Sigmoid colon (tissue), 7 donors: Measurements from ENCODE around the gene FGFBP3. TPM values are rescaled to one million over a fixed set of nuclear protein-coding genes. Genes with fewer than 3 reads are reported as not detected.
A peak's percentile ranks its signal among the peaks of the same experiment; 100 is the strongest.

Source experiments
- DNase-seq: peaks from one replicate; pipeline ENCODE4 v3.0.0-alpha.2; 2019
- H3K27ac ChIP-seq, 4 donors: fragments of 200-600 bp; sonication (generic); one replicate each; pipeline ENCODE4 v1.5.1; 2016 to 2019; ENCODE audit warnings: mild to moderate bottlenecking in 1 of 4
- H3K27me3 ChIP-seq, 3 donors: fragments of 200-600 bp; sonication (generic); one replicate each; pipeline ENCODE4 v1.5.1; 2019; ENCODE audit warnings: mild to moderate bottlenecking in 1 of 3
- H3K36me3 ChIP-seq, 4 donors: fragments of 200-600 bp; sonication (generic); one replicate each; pipeline ENCODE4 v1.5.1; 2016 to 2019
- H3K4me1 ChIP-seq, 4 donors: fragments of 200-600 bp; sonication (generic); one replicate each; pipeline ENCODE4 v1.5.1; 2017 to 2019
- H3K4me3 ChIP-seq, 4 donors: fragments of 200-600 bp; sonication (generic); one replicate each; pipeline ENCODE4 v1.5.1; 2017 to 2019; ENCODE audit warnings: mild to moderate bottlenecking in 2 of 4, moderate library complexity in 1 of 4
- H3K9me3 ChIP-seq, 4 donors: fragments of 200-600 bp in 3 of 4; sonication (generic) in 3 of 4; one replicate each; pipeline versions ENCODE4 v1.5.1 to v1.6.1; 2013 to 2019
- EP300 ChIP-seq, 4 donors: sonication (generic); formaldehyde crosslinking; IDR thresholded peaks; one replicate each; pipeline ENCODE4 v1.6.1; 2017; ENCODE audit warnings: antibody characterized with exemption in 4 of 4
- POLR2A ChIP-seq, 2 donors: fragments of 450-650 bp; IDR thresholded peaks; one replicate each; pipeline ENCODE4 v1.6.1; 2016; ENCODE audit warnings: antibody characterized with exemption in 2 of 2, mild to moderate bottlenecking in 2 of 2, moderate library complexity in 2 of 2
- POLR2AphosphoS5 ChIP-seq, 4 donors: sonication (generic); formaldehyde crosslinking; IDR thresholded peaks; one replicate each; pipeline ENCODE4 v1.6.1; 2017; ENCODE audit warnings: antibody characterized with exemption in 4 of 4
- WGBS, 2 donors: extraction: QIAGEN DNeasy Blood & Tissue Kit; methylation state at CpG; one replicate each; pipeline ENCODE4 v1.1.7; 2013; 5-methylcytosine and 5-hydroxymethylcytosine counted together
- intact Hi-C: fragments of 100-400 bp; cut with DNase I; formaldehyde crosslinking; loops from one replicate; pipeline ENCODE4 v1.15.1; 2023
- polyA plus RNA-seq, 3 donors: library from polyadenylated mRNA; stranded (reverse); fragments of 200-250 nt; gene quantifications; one replicate each; pipeline ENCODE4 v1.2.3, GENCODE V29; 2013
- total RNA-seq, 4 donors: library from RNA; depleted of rRNA; stranded (reverse); fragments of >200 nt; gene quantifications; one replicate each; pipeline ENCODE4 v1.1.0, GENCODE V29; 2016
- TF ChIP-seq, protein P1 (sequence below), 4 experiments: fragments of 450-650 bp in 3 of 4; fragments of 200-600 bp in 1 of 4; IDR thresholded peaks; one replicate each; pipeline ENCODE4 v1.5.1; 2016 to 2019; ENCODE audit warnings: antibody characterized with exemption in 4 of 4, mild to moderate bottlenecking in 3 of 4, moderate library complexity in 2 of 4
- donor health status: healthy with polysubstance abuse.
- donor health status: Bipolar disorder and iron deficiency.
- donor health status: healthy.

The FGFBP3 gene
- total and polyA plus RNA-seq, 7 donors, result 0.16 to 1.2 (median 0.65) TPM; not detected in 1

DNA sequence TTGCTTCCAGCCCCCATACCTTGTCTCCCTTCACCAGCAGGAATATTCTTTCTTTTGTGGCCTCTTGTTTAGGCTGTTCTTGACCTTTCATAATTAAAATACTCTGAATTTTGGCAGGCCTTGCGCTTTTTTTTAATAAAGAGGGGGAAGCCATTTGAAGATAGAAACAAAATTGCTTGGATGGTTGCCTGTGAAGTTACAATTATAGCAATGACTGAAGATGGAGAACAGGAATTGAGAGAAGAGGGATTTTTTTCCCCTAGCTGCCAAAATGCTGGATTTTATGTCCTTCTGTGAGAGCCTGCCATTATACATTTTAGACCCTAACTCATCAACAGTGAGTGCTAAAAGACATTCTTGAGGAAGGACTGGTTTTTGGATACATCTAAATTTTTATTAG lies 24.8 kb downstream of the FGFBP3 start:
- WGBS, 2 donors, result 87 to 93% methylated on average over 1 of the region's 1 CpG
- no peak for DNase-seq
- Histone ChIP-seq H3K27me3 (no peaks in the 10 kb centered on the region), H3K36me3 (no peaks in the 10 kb centered on the region), H3K9me3 (no peaks in the 10 kb centered on the region), H3K4me1 (peaks cover 0 to 34% (median 24%) of the 10 kb centered on the region in 4 donors), H3K4me3 (no peak overlapping the region), H3K27ac (peak overlapping the region in 2 of 4 donors; percentile 36 to 51)
- intact Hi-C loops, result no loop called here
- no peak for TF ChIP-seq EP300 (IDR thresholded peaks at IDR 0.05)
- TF ChIP-seq, protein P1, sequence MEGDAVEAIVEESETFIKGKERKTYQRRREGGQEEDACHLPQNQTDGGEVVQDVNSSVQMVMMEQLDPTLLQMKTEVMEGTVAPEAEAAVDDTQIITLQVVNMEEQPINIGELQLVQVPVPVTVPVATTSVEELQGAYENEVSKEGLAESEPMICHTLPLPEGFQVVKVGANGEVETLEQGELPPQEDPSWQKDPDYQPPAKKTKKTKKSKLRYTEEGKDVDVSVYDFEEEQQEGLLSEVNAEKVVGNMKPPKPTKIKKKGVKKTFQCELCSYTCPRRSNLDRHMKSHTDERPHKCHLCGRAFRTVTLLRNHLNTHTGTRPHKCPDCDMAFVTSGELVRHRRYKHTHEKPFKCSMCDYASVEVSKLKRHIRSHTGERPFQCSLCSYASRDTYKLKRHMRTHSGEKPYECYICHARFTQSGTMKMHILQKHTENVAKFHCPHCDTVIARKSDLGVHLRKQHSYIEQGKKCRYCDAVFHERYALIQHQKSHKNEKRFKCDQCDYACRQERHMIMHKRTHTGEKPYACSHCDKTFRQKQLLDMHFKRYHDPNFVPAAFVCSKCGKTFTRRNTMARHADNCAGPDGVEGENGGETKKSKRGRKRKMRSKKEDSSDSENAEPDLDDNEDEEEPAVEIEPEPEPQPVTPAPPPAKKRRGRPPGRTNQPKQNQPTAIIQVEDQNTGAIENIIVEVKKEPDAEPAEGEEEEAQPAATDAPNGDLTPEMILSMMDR (IDR thresholded peaks at IDR 0.05), result no peak
- no peak for TF ChIP-seq POLR2A (IDR thresholded peaks at IDR 0.05)
- no peak for TF ChIP-seq POLR2AphosphoS5 (IDR thresholded peaks at IDR 0.05)

DNA sequence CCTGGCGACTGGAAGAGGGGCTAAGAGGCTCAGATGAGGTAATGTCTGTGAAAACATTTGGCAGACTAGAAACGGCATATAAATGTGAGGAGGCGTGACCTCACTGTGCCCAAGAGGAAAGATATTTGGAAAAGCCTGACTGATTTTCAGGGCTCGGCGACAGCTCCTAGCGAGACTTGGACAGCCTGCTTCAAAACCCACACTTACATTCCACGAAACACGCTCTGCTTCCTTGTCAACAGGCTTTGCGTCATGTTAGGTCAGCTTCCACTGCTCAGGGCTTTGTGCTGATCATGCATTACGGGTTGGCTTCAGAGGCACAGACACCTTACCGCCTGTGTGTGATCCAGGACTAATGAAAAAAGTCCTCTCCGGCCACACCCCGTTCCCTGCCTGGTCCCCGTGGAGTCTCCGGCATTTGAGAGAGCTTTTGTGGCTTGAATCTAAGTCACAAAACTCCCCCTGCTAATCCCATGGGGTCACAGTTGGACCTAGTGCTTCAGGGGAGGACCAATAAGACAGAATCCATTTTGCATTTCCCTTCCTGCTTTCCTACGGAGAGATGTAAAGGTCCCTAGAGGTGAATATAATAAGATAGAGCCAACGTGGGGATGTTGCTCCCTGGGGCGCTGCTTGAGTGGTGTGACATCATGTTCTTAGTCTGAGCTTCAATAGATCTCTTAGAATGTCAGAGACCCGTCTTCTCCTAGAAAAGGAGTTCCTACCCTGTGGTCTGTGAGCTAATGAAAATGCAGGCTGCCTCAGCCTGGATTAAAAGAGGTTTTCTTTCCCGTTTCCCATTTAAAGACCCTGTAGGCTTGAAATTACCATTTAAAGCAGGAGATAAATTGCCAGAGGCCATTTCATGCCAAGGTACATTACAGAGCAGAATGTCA lies 25.5 kb downstream of the FGFBP3 start:
- no peaks in the 10 kb centered on the region for H3K36me3 ChIP-seq
- intact Hi-C loops, result no loop called here
- TF ChIP-seq, protein P1 (IDR thresholded peaks at IDR 0.05), result no peak
- TF ChIP-seq POLR2AphosphoS5 (IDR thresholded peaks at IDR 0.05), result peak in 1 of 4 donors; percentile 20
- no peak for TF ChIP-seq EP300 (IDR thresholded peaks at IDR 0.05)
- TF ChIP-seq POLR2A (IDR thresholded peaks at IDR 0.05), result no peak
- DNase-seq, result no peak
- no peaks in the 10 kb centered on the region for H3K9me3 ChIP-seq
- H3K4me1 ChIP-seq, result peaks cover 0 to 34% (median 24%) of the 10 kb centered on the region in 4 donors
- 30 to 57% methylated on average over 20 of the region's 20 CpGs for WGBS, 2 donors
- H3K4me3 ChIP-seq, result peak overlapping the region in 2 of 4 donors; percentile 8 to 13
- H3K27me3 ChIP-seq, result no peaks in the 10 kb centered on the region
- peak overlapping the region in 3 of 4 donors; percentile 12 to 51 (median 36) for H3K27ac ChIP-seq

DNA sequence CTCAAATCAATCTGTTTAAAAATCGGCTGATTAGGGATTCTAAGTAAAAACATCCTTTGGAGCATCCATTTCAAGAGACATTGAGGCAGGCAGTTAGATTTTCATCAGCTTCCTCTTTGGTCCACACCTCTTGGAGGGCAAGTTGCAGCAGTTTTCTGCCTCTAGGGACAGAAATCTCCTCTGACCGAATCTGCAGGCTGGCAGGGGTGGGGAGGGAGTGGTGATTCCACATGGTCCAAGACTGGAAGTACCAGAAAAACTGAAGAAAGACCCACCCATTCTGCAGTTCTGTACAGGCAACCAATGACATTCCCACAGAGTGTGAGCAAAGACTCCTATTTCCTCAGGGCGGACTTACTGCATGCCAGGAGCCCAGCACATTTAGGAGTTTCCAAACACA lies 29.0 kb downstream of the FGFBP3 start:
- intact Hi-C loops, result no loop called here
- TF ChIP-seq, protein P1 (IDR thresholded peaks at IDR 0.05), result no peak
- no peak for TF ChIP-seq POLR2AphosphoS5 (IDR thresholded peaks at IDR 0.05)
- Histone ChIP-seq H3K4me1 (peaks cover 0 to 20% (median 13%) of the 10 kb centered on the region in 4 donors), H3K36me3 (no peaks in the 10 kb centered on the region), H3K9me3 (no peaks in the 10 kb centered on the region), H3K27me3 (no peaks in the 10 kb centered on the region), H3K4me3 (no peak overlapping the region), H3K27ac (no peak overlapping the region)
- 26 to 49% methylated on average over 3 of the region's 3 CpGs for WGBS, 2 donors
- no peak for DNase-seq

DNA sequence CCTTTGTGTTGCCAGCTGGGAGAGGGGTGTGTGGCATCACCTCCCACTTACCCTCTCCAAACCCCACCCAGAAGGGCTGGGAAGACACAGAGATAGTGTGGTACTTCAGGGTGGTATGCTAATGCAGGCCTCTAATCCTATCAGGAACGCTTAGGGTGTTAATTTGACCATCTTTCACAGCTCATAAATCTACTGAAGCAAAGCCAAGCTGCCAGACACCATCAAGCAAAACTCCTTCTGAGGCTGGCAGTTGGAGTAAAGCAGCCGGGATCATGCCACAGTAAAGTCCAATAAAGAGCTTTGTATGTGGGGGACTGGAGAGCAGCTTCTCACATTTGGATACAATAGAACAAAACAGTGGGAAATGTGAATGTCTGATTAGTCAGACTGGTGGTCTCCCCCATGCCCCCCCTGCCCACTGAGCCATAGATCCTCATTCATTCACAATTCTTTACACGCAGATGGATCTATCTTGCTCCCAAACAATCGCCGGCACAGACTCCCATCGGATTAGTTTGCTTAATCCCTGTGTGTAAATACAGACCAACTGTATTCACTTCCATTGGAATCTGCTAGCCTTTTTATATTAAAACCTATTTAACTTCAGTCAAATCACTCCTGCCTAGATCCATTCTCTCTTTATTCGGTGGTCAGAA lies 29.6 kb downstream of the FGFBP3 start:
- DNase-seq, result no peak
- TF ChIP-seq, protein P1 (IDR thresholded peaks at IDR 0.05), result no peak
- TF ChIP-seq POLR2A (IDR thresholded peaks at IDR 0.05), result no peak
- TF ChIP-seq EP300 (IDR thresholded peaks at IDR 0.05), result no peak
- no peak for TF ChIP-seq POLR2AphosphoS5 (IDR thresholded peaks at IDR 0.05)
- WGBS, 2 donors, result 20 to 46% methylated on average over 7 of the region's 7 CpGs
- H3K36me3 ChIP-seq, result no peaks in the 10 kb centered on the region
- H3K9me3 ChIP-seq, result no peaks in the 10 kb centered on the region
- intact Hi-C loops, result no loop called here
- no peak overlapping the region for H3K4me3 ChIP-seq
- no peaks in the 10 kb centered on the region for H3K27me3 ChIP-seq
- peaks cover 0 to 15% (median 12%) of the 10 kb centered on the region in 4 donors for H3K4me1 ChIP-seq
- no peak overlapping the region for H3K27ac ChIP-seq
